Endothelial cell of umbilical vein (primary cell): ENCODE results near the gene CTSW.

ENCODE experiments used
- EZH2 ChIP-seq: IDR thresholded peaks from 2 replicates; pipeline ENCODE4 v1.6.1; 2012; ENCODE audit warnings: borderline replicate concordance, low read depth, mild to moderate bottlenecking, moderate library complexity, low read length, inconsistent platforms; ENCODE audit not compliant: severe bottlenecking
- JUN ChIP-seq: IDR thresholded peaks from 2 replicates; pipeline ENCODE4 v1.6.1; 2011; ENCODE audit warnings: borderline replicate concordance, low read depth; ENCODE audit not compliant: insufficient read length, insufficient read depth
- MAX ChIP-seq: IDR thresholded peaks from 2 replicates; pipeline ENCODE4 v1.6.1; 2011; ENCODE audit not compliant: insufficient read depth, insufficient read length
- MYC ChIP-seq: IDR thresholded peaks from one replicate; pipeline ENCODE4 v1.6.1; 2011; ENCODE audit warnings: mild to moderate bottlenecking, low read depth, low read length
- POLR2A ChIP-seq: IDR thresholded peaks from 2 replicates; pipeline ENCODE4 v1.6.1; 2012; ENCODE audit warnings: low read depth, mild to moderate bottlenecking, control low read depth, low read length
- POLR2AphosphoS5 ChIP-seq: IDR thresholded peaks from 2 replicates; pipeline ENCODE4 v1.6.1; 2012; ENCODE audit warnings: low read depth, mild to moderate bottlenecking, control low read depth, low read length, moderate library complexity; ENCODE audit not compliant: insufficient read depth
- TF ChIP-seq, protein P1 (sequence below), 2 donors: IDR thresholded peaks; 1 replicate in 1 of 2; 2 replicates in 1 of 2; pipeline ENCODE4 v1.5.1; 2011; ENCODE audit warnings: low read length in 2 of 2, mild to moderate bottlenecking in 2 of 2, moderate library complexity in 2 of 2, control low read depth in 1 of 2, inconsistent platforms in 1 of 2, low read depth in 1 of 2; ENCODE audit not compliant: insufficient read depth in 1 of 2; ENCODE audit errors: extremely low read depth in 1 of 2

GRCh38 chr11:65854161-65854592 is 25.5 kb upstream of the CTSW start:
- TF ChIP-seq POLR2AphosphoS5 (no peak), EZH2 (no peak), POLR2A (no peak), JUN (no peak), MAX (no peak), MYC (no peak)
- TF ChIP-seq, protein P1, sequence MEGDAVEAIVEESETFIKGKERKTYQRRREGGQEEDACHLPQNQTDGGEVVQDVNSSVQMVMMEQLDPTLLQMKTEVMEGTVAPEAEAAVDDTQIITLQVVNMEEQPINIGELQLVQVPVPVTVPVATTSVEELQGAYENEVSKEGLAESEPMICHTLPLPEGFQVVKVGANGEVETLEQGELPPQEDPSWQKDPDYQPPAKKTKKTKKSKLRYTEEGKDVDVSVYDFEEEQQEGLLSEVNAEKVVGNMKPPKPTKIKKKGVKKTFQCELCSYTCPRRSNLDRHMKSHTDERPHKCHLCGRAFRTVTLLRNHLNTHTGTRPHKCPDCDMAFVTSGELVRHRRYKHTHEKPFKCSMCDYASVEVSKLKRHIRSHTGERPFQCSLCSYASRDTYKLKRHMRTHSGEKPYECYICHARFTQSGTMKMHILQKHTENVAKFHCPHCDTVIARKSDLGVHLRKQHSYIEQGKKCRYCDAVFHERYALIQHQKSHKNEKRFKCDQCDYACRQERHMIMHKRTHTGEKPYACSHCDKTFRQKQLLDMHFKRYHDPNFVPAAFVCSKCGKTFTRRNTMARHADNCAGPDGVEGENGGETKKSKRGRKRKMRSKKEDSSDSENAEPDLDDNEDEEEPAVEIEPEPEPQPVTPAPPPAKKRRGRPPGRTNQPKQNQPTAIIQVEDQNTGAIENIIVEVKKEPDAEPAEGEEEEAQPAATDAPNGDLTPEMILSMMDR (IDR thresholded peaks at IDR 0.05; ENCODE audit: extremely low read depth in 1 of 2, insufficient read depth in 1 of 2, low read depth in 1 of 2, low read length in 2 of 2) = no peak
